Measurements from ENCODE around the gene KRT73.
"Not testable (repeated sequence)": the region's sequence is repeated elsewhere in the genome, so short reads cannot be mapped to it uniquely, and the experiment has no call there.

The KRT73 gene

GRCh38 chr12:52598966-52599365 is 19.4 kb downstream of the KRT73 start:
- DNase-seq, result peak; percentile 48

DNA sequence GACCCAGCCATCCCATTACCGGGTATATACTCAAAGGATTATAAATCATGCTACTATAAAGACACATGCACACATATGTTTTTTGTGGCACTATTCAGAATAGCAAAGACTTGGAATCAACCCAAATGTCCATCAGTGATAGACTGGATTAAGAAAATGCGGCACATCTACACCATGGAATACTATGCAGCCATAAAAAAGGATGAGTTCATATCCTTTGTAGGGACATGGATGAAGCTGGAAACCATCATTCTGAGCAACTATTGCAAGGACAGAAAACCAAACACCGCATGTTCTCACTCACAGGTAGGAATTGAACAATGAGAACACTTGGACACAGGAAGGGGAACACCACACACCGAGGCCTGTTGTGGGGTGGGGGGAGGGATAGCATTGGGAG is 24.1 kb downstream of the KRT73 start:
- DNase-seq, result not testable (repeated sequence)

DNA sequence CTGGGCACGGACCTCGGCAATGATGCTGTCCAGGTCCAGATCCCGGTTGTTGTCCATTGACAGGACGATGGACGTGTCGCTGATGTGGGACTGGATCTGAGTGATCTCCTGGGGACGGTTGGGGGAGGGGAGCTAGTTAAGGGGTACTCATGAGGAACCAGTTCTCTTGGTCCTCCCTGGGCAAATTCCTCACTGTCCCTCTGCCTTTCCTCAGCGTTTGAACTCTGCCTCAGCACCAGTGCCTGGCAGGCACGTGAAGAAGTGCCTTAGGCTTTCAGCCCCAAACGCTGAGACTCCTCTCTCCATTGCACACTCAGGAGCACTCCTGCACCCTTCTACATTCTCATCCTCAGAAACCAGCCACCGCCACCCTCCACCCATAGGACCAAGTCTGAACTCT is 26.8 kb downstream of the KRT73 start:
- DNase-seq, result no peak

GRCh38 chr12:52590021-52590420 is 28.3 kb downstream of the KRT73 start:
- DNase-seq, result no peak

DNA sequence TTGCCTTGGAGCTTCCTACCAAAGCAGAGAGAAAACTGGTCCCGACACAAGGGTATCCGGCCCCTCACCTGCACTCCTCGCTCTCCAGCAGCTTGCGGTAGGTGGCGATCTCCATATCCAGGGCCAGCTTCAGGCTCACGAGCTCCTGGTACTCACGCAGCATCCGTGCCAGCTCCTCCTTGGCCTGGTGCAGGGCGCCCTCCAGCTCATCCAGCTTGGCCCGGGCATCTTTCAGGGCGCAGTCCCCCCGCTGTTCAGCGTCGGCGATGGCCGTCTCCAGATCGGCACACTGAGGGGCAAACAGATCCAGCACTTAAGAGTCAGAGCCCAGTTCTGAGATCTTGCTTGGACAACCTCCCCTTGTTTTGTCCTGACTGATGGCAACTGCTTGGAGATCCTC is 30.8 kb downstream of the KRT73 start:
- DNase-seq, result peak; percentile 60

- no peak for DNase-seq
Measured at GRCh38 chr12:52585946-52586345, 32.4 kb downstream of the KRT73 start.

DNA sequence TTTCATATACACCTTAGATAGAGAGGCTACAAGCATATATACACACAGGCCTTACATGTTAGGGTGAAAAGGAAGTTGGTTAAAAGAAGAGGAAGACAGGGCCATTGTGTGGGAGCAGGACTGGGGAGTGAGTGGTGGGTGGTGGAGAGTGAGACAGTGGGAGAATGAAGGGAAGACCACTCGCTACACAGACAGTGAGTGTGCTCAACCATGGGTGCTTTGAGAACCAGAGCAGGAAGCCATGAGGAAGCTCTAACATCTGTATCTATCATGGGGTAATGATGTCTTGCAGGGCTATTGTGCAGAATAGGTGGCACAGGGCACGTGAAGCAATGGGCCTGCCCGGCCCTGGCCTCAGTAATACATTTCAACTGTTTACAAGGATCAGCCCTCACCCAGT is 33.3 kb downstream of the KRT73 start:
- DNase-seq, result peak; percentile 31

GRCh38 chr12:52584156-52584682 is 34.1 kb downstream of the KRT73 start:
- peak; percentile 42 for DNase-seq

- peak; percentile 94 for DNase-seq
Measured at GRCh38 chr12:52582971-52583456, 35.3 kb downstream of the KRT73 start.

DNA sequence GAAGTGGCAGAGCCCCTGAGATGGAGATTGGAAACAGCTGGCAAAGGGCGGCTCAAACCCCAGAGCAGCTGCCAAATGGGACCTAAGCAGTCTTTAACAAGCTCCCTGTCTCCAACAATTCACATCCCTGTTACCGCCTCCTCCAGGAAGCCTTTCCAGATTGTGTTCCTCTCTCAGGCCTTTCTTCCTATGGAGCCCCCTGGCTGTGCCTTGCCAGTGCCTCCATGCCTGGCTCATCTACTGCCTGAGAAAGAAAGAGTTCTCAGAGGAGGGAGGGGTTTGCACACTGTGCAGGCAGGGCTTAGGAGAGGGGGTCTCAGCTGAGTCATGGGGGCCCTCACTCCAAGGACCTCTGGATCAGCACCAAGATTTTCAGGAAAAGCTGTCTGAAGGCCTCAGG is 35.9 kb downstream of the KRT73 start:
- DNase-seq, result no peak

DNA sequence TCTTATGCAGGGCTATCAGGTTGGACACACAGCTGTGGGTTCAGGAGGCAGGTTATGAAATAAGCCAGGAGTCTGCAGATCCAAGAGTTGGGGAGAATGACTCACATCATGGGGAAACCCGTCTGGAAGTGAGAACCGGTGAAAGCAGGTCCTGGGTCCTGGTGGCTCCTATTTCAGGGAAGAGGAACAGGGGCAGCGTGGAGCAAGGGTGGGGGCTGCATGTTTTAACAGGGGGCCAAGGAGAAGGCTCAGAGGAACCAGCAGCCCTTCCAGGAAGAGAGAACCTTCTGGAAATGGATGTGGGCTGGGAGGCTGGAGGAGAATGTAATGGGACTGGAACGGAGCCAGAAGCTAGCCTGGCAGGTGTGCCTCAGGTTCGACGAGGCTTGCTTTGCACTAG is 36.9 kb downstream of the KRT73 start:
- DNase-seq, result no peak

DNA sequence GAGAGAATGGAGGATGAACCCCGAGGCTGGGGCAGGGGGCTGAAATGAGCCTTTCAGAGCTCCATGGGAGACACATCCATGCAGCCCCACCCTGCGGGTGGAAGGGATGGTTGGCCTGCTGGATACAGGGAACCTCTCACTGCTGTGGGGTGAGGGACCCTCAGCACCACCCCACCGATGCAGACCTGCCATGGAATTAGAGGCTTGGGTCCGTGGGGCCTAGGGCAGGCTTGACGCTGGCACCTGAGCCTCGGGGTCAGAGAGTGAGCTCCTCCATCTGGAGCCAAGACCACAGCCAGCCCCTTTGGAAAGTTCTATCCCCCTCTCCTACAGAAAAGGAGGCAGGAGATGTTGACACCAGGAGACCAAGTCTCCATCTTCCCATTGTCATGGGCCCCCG is 37.3 kb downstream of the KRT73 start:
- DNase-seq, result peak; percentile 52

GRCh38 chr12:52580496-52580895 is 37.9 kb downstream of the KRT73 start:
- peak; percentile 72 for DNase-seq

DNA sequence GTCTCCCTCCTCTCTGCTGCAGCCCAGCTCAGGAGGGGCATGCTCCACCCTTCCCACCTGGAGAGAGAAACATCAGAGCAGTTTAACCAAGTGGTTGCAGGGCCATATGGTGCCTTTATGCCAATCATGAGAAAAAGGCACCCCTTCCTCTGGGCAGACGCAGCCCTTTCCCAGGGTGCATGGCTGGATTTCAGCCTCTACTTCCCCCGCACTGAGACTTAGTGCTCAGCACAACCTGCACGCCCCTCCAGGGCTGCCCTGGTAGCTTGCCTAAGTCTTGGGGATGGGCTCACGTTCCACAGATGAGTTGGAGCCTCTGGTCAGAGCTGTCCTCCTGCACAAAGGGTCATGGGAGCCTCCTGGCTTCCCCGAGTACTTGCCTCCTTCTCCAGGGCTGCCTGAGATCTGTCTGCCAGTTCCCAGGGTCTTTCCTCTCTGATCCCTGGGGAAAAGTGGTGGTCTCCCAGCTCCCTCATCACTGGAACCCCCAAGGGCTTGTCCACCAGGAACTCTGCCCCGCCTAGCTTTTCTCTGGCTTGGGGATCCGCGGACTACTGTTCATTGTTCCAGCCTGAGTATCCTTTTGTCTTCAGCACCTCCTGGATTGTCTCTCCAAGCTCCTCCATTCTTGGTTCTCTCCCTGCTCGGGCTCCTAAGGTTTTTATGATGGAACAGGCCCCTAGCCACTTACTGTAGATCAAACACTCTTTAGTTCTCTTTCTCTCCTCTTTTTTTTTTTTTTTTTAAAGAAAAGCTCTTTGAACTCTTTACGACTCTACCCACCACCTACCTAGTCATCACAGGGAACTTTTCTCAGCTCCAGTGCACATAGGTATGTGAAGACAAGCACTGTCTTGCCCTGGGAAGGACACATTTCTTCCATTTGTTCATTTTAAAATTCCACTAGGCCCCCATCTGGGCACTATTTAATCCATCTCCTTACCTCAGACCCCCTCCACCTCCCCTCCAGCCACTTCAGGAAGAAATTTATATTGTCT is 38.6 kb downstream of the KRT73 start:
- DNase-seq, result peak; percentile 68

- DNase-seq, result no peak
Measured at GRCh38 chr12:52578469-52578868, 39.9 kb downstream of the KRT73 start.

DNA sequence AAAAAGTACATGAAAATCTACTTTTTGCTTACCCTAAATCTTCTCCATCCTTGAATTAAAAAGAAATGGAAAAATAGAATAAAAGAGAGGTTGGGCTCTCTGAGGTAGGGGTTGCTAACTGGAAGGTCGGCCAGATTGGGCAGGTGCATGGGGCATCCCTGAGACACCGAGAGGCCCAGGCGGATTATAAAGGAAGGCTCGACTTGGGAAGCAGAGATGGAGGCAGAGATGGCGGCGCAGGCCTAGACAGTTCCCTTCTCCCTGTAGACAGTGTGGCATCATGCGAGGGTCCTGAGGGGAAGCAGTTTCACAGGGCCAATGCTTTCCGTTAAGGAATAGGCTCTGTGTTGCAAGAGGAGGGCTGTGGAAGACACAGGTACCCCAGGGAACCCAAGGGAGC is 41.0 kb downstream of the KRT73 start:
- no peak for DNase-seq

DNA sequence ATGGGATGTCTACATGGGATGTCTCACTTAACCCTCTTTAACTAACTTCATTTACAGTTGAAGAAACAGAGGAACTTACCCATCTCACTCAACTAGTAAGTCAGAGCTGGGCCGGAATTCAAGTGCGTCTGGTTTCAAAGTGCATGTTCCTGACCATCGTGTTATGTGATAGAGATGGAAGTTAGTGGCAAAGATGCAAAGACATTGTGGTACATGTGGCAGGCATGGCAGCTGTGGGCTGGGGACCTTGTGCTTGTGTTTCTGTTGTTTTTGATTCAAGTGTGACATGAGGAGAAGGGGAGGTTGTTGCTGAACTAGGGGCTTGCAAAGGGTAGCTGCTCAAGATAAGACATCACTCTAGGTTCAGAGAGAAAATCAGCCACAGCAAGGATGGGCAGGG is 42.4 kb downstream of the KRT73 start:
- no peak for DNase-seq

GRCh38 chr12:52575256-52575655 is 43.1 kb downstream of the KRT73 start:
- no peak for DNase-seq

GRCh38 chr12:52573743-52574142 is 44.6 kb downstream of the KRT73 start, which contains the start of gene KRT74:
TSS of gene KRT74 (minus strand) at chr12:52573843. CDS start at chr12:52573777, 66 bp downstream.
- DNase-seq, result no peak

- no peak for DNase-seq
Measured at GRCh38 chr12:52573306-52573705, 45.1 kb downstream of the KRT73 start.

- DNase-seq, result no peak
Measured at GRCh38 chr12:52570511-52570910, 47.8 kb downstream of the KRT73 start.

DNA sequence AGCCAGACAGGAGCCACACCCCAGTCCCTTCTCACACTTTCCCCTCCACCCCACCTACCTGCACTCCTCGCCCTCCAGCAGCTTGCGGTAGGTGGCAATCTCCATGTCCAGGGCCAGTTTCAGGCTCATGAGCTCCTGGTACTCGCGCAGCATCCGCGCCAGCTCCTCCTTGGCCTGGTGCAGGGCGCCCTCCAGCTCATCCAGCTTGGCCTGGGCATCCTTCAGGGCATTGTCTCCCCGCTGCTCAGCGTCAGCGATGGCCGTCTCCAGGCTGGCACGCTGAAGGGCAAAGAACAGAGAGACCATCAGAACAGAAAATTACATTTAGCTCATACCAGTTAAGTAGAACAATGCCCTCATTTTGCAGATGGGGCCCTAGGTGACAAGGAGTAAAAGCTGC is 50.2 kb downstream of the KRT73 start:
- no peak for DNase-seq

- DNase-seq, result no peak
Measured at GRCh38 chr12:52566847-52567291, 51.5 kb downstream of the KRT73 start.

DNA sequence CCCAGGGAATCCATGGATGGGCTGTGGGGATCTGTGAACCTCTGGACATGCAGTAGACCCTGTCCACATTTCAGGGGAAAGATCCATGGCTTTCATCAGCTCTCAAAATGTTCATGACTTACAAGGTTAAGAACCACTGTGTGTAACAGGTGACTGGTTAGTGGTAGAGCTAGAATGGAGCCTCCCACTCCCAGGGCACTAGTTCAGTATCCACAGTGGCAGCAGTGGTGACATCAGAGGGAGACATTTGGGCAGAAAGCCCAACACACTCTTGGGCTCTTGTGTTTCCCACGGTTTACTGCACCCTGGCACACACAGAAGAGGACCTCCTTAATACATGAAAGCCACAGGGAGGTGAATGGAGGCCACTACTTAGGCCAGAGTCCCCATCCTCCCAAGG is 53.8 kb downstream of the KRT73 start:
- DNase-seq, result no peak

Data from islet precursor cell (in vitro differentiated cells).